ENCODE measurements around the gene PELO. TPM values are rescaled to one million over a fixed set of nuclear protein-coding genes. Genes with fewer than 3 reads are reported as not detected.

PELO gene
- polyA plus RNA-seq (9.9 to 11.2 TPM (median 10.6 TPM) in 3 replicates), polyA minus RNA-seq (8.8 to 11.1 TPM (median 9.5 TPM) in 3 replicates)
- 27.6 TPM for polyA plus RNA-seq (2011; ENCODE audit: low read depth)
- polyA plus RNA-seq (2011; cell fraction: cytosol; rRNA removed) = 8.2 and 8.9 TPM in 2 replicates
- polyA plus RNA-seq (2011; cell fraction: nucleus; rRNA removed) = 10.1 and 11.4 TPM in 2 replicates
- polyA plus RNA-seq (2012; ENCODE audit: low replicate concordance) = 9.1 and 10.1 TPM in 2 replicates
- polyA minus RNA-seq (2011; cell fraction: cytosol; rRNA and poly(A)+ RNA removed) = 11.9 TPM
- 10.0 and 13.3 TPM in 2 replicates for polyA minus RNA-seq (2011; cell fraction: nucleus; rRNA and poly(A)+ RNA removed)

GRCh38 chr5:52787600-52788504 is at the start of gene PELO, which contains the start of gene ITGA1:
PELO (plus strand) TSS chr5:52787916; CDS start chr5:52800395, 12,479 bp downstream.
ITGA1 (plus strand) TSS chr5:52787916; CDS start chr5:52788354, 438 bp downstream.
- dilution Hi-C loops (cut with MboI; ENCODE audit: extremely low pct_ligation_motif_present, low sequenced_read_pairs) = no loop called here
- no peak for DNase-seq (ENCODE audit: low read depth, low spot score)
- peak; percentile 49 for FAIRE-seq

DNA sequence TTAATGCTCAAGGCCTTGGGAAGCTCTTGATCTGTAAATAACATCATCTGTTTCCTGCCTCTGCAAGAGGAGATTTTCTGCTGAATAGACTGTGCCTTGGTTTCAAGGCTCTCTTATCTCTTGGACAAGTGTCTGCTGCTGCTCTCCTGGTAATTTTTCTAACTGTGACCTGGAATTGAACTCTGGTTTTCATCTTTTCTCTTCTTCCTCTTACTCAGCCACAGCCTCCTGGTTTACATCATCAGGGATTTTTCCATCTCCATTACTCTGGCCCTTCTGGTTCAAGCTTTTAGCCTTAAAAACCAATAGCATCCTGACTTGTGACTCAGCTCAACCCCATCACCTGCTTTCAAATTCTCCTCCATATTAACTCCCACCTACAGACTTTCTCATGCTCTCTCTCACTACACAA is 49.6 kb upstream of the PELO start:
- peak; percentile 41 for FAIRE-seq
- H3K9me1 ChIP-seq (ENCODE audit: control insufficient read depth, extremely low read depth, insufficient read depth, low read length) = no peaks in the 10 kb centered on the region

More at GRCh38 chr5:52787600-52788504, at the start of gene PELO, which contains the start of gene ITGA1:
- Histone ChIP-seq H3K4me2 (ENCODE audit: control insufficient read depth, extremely low read depth, insufficient read depth, low read depth, low read length) (peak within 1 kb of the TSS; percentile 87), H3K4me1 (ENCODE audit: control insufficient read depth, extremely low read depth, insufficient read depth, low read length) (peaks cover 15% of the 10 kb centered on the region), H3K9me1 (ENCODE audit: control insufficient read depth, extremely low read depth, insufficient read depth, low read length) (no peaks in the 10 kb centered on the region), H3K4me3 (ENCODE audit: control insufficient read depth in 2 of 3, extremely low read depth in 1 of 3, insufficient read depth in 2 of 3, low read depth in 1 of 3, low read length in 3 of 3) (peak within 1 kb of the TSS; percentile 56 to 89 (median 72)), H3K27ac (ENCODE audit: control insufficient read depth, insufficient read depth, low read length) (peak within 1 kb of the TSS; percentile 58), H3K9ac (ENCODE audit: control insufficient read depth, extremely low read depth, insufficient read depth, low read length) (peak within 1 kb of the TSS; percentile 71), H3K9me3 (ENCODE audit: control insufficient read depth, low read depth, low read length) (no peaks in the 10 kb centered on the region), H2AFZ (ENCODE audit: control insufficient read depth, low read length) (peak within 1 kb of the TSS; percentile 92), H4K20me1 (ENCODE audit: control insufficient read depth, extremely low read depth, insufficient read depth, low read length) (no peaks in the 10 kb centered on the region), H3K79me2 (ENCODE audit: control insufficient read depth, insufficient read depth, low read length) (no peaks in the 10 kb centered on the region), H3K27me3 (ENCODE audit: control insufficient read depth, extremely low read depth, insufficient read depth, low read length) (no peaks in the 10 kb centered on the region), H3K36me3 (ENCODE audit: control insufficient read depth in 2 of 2, extremely low read depth in 1 of 2, insufficient read depth in 2 of 2, low read length in 2 of 2) (no peaks in the 10 kb centered on the region)
- peak in 1 of 3 experiments; percentile 33 for TF ChIP-seq CTCF (optimal IDR thresholded peaks at IDR 0.05 in 1 of 3, IDR thresholded peaks at IDR 0.05 in 1 of 3, conservative IDR thresholded peaks at IDR 0.05 in 1 of 3; ENCODE audit: extremely low read depth in 1 of 3, insufficient read depth in 2 of 3, low read length in 3 of 3)
- no peak for TF ChIP-seq EZH2 (IDR thresholded peaks at IDR 0.05; ENCODE audit: low read length)

More for the DNA sequence above, 49.6 kb upstream of the PELO start:
- H3K27me3 ChIP-seq (ENCODE audit: control insufficient read depth, extremely low read depth, insufficient read depth, low read length) = no peaks in the 10 kb centered on the region
- H3K79me2 ChIP-seq (ENCODE audit: control insufficient read depth, insufficient read depth, low read length) = no peaks in the 10 kb centered on the region
- no peaks in the 10 kb centered on the region for H3K36me3 ChIP-seq (ENCODE audit: control insufficient read depth in 2 of 2, extremely low read depth in 1 of 2, insufficient read depth in 2 of 2, low read length in 2 of 2)
- no peak for DNase-seq (ENCODE audit: low read depth, low spot score)
- H3K4me3 ChIP-seq (ENCODE audit: control insufficient read depth in 2 of 3, extremely low read depth in 1 of 3, insufficient read depth in 2 of 3, low read depth in 1 of 3, low read length in 3 of 3) = no peak overlapping the region
- no peak overlapping the region for H3K9ac ChIP-seq (ENCODE audit: control insufficient read depth, extremely low read depth, insufficient read depth, low read length)
- no peak overlapping the region for H2AFZ ChIP-seq (ENCODE audit: control insufficient read depth, low read length)
- no peaks in the 10 kb centered on the region for H4K20me1 ChIP-seq (ENCODE audit: control insufficient read depth, extremely low read depth, insufficient read depth, low read length)
- H3K4me2 ChIP-seq (ENCODE audit: control insufficient read depth, extremely low read depth, insufficient read depth, low read depth, low read length) = no peak overlapping the region
- no peak overlapping the region for H3K27ac ChIP-seq (ENCODE audit: control insufficient read depth, insufficient read depth, low read length)
- TF ChIP-seq CTCF (optimal IDR thresholded peaks at IDR 0.05 in 1 of 3, IDR thresholded peaks at IDR 0.05 in 1 of 3, conservative IDR thresholded peaks at IDR 0.05 in 1 of 3; ENCODE audit: extremely low read depth in 1 of 3, insufficient read depth in 2 of 3, low read length in 3 of 3) = no peak
- TF ChIP-seq EZH2 (IDR thresholded peaks at IDR 0.05; ENCODE audit: low read length) = no peak
- no peaks in the 10 kb centered on the region for H3K4me1 ChIP-seq (ENCODE audit: control insufficient read depth, extremely low read depth, insufficient read depth, low read length)
- dilution Hi-C loops (cut with MboI; ENCODE audit: extremely low pct_ligation_motif_present, low sequenced_read_pairs) = no loop called here
- no peaks in the 10 kb centered on the region for H3K9me3 ChIP-seq (ENCODE audit: control insufficient read depth, low read depth, low read length)
